GM12874 (cell line): ENCODE data around the gene OPA1.

Experiments used
- TF ChIP-seq, protein P1 (sequence below): IDR thresholded peaks from 2 replicates; pipeline ENCODE4 v1.5.1; 2011; ENCODE audit warnings: low read depth, mild to moderate bottlenecking, control low read depth, low read length, moderate library complexity; ENCODE audit not compliant: insufficient read depth

Gene OPA1, protein sequence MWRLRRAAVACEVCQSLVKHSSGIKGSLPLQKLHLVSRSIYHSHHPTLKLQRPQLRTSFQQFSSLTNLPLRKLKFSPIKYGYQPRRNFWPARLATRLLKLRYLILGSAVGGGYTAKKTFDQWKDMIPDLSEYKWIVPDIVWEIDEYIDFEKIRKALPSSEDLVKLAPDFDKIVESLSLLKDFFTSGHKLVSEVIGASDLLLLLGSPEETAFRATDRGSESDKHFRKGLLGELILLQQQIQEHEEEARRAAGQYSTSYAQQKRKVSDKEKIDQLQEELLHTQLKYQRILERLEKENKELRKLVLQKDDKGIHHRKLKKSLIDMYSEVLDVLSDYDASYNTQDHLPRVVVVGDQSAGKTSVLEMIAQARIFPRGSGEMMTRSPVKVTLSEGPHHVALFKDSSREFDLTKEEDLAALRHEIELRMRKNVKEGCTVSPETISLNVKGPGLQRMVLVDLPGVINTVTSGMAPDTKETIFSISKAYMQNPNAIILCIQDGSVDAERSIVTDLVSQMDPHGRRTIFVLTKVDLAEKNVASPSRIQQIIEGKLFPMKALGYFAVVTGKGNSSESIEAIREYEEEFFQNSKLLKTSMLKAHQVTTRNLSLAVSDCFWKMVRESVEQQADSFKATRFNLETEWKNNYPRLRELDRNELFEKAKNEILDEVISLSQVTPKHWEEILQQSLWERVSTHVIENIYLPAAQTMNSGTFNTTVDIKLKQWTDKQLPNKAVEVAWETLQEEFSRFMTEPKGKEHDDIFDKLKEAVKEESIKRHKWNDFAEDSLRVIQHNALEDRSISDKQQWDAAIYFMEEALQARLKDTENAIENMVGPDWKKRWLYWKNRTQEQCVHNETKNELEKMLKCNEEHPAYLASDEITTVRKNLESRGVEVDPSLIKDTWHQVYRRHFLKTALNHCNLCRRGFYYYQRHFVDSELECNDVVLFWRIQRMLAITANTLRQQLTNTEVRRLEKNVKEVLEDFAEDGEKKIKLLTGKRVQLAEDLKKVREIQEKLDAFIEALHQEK

DNA sequence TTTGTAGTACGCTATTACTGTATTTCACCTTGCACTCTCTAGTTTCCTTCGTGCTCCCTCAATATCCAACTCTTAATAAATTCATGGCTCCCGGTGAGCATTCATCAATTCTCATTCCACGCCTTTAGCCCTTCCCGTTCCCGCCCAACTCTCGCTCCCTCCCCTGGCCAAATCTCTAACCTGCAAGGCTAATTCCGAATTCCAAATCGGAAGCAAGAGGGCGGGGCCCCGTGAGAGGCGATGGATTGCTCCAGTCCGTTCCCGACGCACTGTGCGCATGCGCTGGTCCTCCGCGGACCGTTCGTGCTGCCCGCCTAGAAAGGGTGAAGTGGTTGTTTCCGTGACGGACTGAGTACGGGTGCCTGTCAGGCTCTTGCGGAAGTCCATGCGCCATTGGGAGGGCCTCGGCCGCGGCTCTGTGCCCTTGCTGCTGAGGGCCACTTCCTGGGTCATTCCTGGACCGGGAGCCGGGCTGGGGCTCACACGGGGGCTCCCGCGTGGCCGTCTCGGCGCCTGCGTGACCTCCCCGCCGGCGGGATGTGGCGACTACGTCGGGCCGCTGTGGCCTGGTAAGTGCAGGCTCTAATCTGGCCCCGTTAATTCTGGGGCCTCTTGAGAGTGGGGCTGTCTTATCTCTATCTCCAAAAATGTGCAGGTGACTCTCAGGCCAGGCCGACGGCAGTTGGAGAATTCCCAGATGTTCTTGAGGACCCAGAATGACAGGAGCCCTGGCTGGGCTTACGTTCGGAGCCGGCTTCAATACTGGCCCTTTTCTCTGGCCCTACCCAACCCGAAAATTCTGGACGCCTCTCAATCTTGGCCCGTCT lies at the start of gene OPA1:
Gene OPA1 (plus strand): TSS at position 368 of the 827 bp plus-strand sequence. CDS start 170 bp downstream, at position 538.
- TF ChIP-seq, protein P1, sequence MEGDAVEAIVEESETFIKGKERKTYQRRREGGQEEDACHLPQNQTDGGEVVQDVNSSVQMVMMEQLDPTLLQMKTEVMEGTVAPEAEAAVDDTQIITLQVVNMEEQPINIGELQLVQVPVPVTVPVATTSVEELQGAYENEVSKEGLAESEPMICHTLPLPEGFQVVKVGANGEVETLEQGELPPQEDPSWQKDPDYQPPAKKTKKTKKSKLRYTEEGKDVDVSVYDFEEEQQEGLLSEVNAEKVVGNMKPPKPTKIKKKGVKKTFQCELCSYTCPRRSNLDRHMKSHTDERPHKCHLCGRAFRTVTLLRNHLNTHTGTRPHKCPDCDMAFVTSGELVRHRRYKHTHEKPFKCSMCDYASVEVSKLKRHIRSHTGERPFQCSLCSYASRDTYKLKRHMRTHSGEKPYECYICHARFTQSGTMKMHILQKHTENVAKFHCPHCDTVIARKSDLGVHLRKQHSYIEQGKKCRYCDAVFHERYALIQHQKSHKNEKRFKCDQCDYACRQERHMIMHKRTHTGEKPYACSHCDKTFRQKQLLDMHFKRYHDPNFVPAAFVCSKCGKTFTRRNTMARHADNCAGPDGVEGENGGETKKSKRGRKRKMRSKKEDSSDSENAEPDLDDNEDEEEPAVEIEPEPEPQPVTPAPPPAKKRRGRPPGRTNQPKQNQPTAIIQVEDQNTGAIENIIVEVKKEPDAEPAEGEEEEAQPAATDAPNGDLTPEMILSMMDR = no peak

DNA sequence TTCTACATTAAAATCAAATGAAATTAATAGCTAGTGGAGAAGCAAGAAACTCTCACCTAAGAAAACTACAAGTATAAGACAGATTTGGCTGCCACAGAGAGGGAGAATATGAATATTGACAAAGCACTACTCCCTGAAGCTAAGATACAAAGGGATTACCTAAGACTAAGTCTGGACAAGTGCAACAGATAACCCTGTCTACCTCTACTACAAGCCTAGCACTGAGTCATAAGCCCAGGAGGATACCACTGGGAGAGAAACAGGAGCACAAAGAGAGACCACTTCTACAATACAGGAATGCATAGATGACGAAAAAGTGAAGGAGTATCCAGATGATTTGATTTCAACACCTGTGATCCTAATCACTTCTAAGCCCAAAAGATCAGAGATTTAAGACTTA lies 48.7 kb upstream of the OPA1 start:
- TF ChIP-seq, protein P1 = no peak

DNA sequence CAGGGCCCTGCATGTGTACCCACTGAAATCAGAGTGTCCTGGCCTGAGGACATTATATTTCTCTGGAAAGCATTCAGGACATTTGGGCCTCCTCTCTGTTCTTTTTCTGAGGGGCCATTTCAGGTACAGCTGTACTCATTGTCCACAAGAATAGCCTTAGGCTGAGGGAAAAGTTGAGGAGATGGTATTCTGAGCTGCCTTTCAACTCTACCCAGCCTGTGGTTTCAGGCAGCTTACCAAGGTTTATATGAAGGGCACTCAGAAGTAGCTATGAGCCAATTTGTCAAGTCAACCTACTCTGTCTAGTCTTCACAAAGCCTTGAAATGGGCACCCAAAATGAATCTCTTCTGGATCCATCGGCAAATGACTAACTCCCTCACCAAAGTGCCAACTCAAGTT lies 47.7 kb upstream of the OPA1 start:
- TF ChIP-seq, protein P1 = no peak

DNA sequence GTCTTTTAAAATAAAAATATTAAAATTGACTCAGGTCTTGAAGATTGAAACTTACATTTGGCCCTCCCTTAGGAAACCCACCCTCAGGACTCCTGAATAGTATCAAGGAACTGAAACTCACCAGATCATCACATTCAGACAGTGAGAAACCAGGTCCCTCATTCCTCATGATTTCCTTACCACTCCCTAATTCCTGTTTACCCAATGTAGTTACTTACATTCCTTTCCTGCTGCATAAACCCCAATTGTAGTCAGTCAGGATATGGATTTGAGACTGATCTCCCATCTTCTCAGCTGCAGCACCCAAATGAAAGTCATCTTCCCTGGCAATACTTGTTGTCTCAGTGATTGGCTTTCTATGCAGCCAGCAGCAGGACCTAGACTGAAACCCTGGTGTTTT lies 46.9 kb upstream of the OPA1 start:
- TF ChIP-seq, protein P1 = no peak

DNA sequence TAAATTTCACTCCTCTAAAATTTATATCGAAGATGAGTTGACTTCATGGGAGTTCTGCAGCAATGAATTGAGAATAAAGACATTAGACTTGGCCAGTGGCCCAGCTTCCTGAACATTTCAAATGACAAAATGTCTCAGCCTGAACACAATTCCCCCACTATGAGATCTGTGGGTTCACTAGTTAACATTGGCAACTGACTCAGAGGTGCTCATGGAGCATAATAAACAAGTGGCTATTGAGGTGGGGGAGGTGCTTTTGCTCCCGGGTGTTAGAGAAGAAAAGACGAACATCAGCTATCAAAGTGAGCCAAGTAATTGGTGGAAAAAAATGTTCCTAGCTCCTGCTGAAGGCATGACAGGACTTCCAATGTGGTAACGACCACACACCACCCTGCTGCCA lies 44.6 kb upstream of the OPA1 start:
- TF ChIP-seq, protein P1 = no peak

DNA sequence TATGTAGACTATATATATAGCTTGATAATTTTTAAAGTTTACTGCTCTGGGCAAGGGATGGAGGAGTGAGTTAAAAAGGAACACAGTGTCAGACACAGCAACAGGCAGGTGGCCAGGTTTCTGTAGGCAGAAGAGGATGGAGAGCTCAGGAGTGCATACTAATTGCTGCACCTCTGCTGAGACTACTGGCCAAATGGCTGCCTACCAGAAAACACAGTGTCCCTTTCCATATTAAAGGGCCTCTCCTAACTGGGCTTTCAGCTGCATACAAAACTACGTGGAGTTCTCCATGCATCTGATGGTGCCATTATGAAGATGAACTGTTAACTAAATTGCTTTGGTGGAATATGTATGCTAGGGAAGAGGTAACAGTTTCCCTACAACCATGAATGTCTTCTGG lies 40.1 kb upstream of the OPA1 start:
- TF ChIP-seq, protein P1 = no peak

DNA sequence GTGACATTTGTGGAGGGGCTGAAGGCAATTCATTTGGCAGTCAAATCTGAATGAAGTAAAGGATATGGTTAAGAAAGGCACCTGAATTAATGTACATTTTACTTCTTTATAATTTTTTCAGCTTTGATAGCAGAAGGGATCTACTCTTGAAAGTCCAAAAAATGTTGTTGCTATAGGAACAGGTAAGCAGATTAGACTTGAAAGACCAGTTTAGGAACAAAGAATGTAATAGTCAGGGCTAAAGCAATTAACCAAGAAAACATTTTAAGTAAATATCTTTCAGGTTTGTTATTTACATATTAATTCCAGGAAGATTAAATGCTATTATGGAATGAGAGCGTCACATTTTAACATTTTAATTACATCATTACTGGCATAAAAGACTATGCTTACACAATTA lies 39.4 kb upstream of the OPA1 start:
- TF ChIP-seq, protein P1 = no peak
